H9 (cell line): ENCODE measurements around the gene NFIX. TPM values are rescaled to one million over a fixed set of nuclear protein-coding genes. Genes with fewer than 3 reads are reported as not detected.

Experiments
- DNase-seq: peaks from one replicate; pipeline ENCODE4 v3.0.0-alpha.2; 2017
- H2AFZ ChIP-seq: one replicate; pipeline ENCODE4 v1.6.1; 2013; ENCODE audit warnings: mild to moderate bottlenecking, low read length, control low read depth, moderate library complexity
- H2AK5ac ChIP-seq: 2 replicates; pipeline ENCODE4 v1.6.1; 2013; ENCODE audit warnings: low read length, control low read depth, mixed read lengths; ENCODE audit not compliant: insufficient read length
- H2BK120ac ChIP-seq: one replicate; pipeline ENCODE4 v1.6.1; 2013; ENCODE audit warnings: low read depth, mild to moderate bottlenecking, low read length, control low read depth, inconsistent platforms; ENCODE audit not compliant: poor library complexity, severe bottlenecking
- H2BK12ac ChIP-seq: 2 replicates; pipeline ENCODE4 v1.6.1; 2013; ENCODE audit warnings: low read length, control low read depth, mixed read lengths, low read depth; ENCODE audit not compliant: insufficient read length
- H2BK15ac ChIP-seq: 2 replicates; pipeline ENCODE4 v1.6.1; 2013; ENCODE audit warnings: low read depth, low read length, control low read depth
- H2BK20ac ChIP-seq: one replicate; pipeline ENCODE4 v1.6.1; 2013; ENCODE audit warnings: low read depth, mild to moderate bottlenecking, low read length, control low read depth, inconsistent platforms; ENCODE audit not compliant: poor library complexity, severe bottlenecking
- H2BK5ac ChIP-seq: 2 replicates; pipeline ENCODE4 v1.6.1; 2013; ENCODE audit warnings: low read length, control low read depth, mixed read lengths; ENCODE audit not compliant: insufficient read length
- H3K14ac ChIP-seq: 2 replicates; pipeline ENCODE4 v1.6.1; 2013; ENCODE audit warnings: low read length, control low read depth; ENCODE audit not compliant: insufficient read depth
- H3K18ac ChIP-seq: 2 replicates; pipeline ENCODE4 v1.6.1; 2013; ENCODE audit warnings: low read depth, mild to moderate bottlenecking, mixed read lengths, low read length, control low read depth; ENCODE audit not compliant: insufficient read length
- H3K23ac ChIP-seq: 2 replicates; pipeline ENCODE4 v1.6.1; 2013; ENCODE audit warnings: low read length, control low read depth, mixed read lengths, low read depth; ENCODE audit not compliant: insufficient read length
- H3K23me2 ChIP-seq: 2 replicates; pipeline ENCODE4 v1.6.1; 2013; ENCODE audit warnings: low read depth, mild to moderate bottlenecking, mixed read lengths, low read length, control low read depth; ENCODE audit not compliant: insufficient read length, poor library complexity, severe bottlenecking
- H3K27ac ChIP-seq: 2 replicates; pipeline ENCODE4 v1.5.1; 2013; ENCODE audit warnings: low read length, control low read depth, mixed read lengths, low read depth; ENCODE audit not compliant: insufficient read length
- H3K27me3 ChIP-seq: 2 replicates; pipeline ENCODE4 v1.6.1; 2013; ENCODE audit warnings: low read length, control low read depth, inconsistent platforms; ENCODE audit not compliant: insufficient read depth
- H3K4ac ChIP-seq: 2 replicates; pipeline ENCODE4 v1.6.1; 2013; ENCODE audit warnings: low read depth, mild to moderate bottlenecking, control low read depth, inconsistent platforms, low read length, moderate library complexity
- H3K4me1 ChIP-seq: 2 replicates; pipeline ENCODE4 v1.6.1; 2013; ENCODE audit warnings: low read length, control low read depth, inconsistent platforms; ENCODE audit not compliant: insufficient read depth
- H3K4me2 ChIP-seq: 2 replicates; pipeline ENCODE4 v1.6.1; 2013; ENCODE audit warnings: low read length, control low read depth, mixed read lengths; ENCODE audit not compliant: insufficient read length, insufficient read depth
- H3K56ac ChIP-seq: 2 replicates; pipeline ENCODE4 v1.6.1; 2013; ENCODE audit warnings: low read depth, mild to moderate bottlenecking, mixed read lengths, low read length, control low read depth; ENCODE audit not compliant: insufficient read length
- H3K79me1 ChIP-seq: 2 replicates; pipeline ENCODE4 v1.6.1; 2013; ENCODE audit warnings: low read depth, mild to moderate bottlenecking, moderate library complexity, low read length, control low read depth, inconsistent platforms; ENCODE audit not compliant: insufficient read depth, poor library complexity, severe bottlenecking
- H3K79me2 ChIP-seq: 2 replicates; pipeline ENCODE4 v1.6.1; 2013; ENCODE audit warnings: low read length, control low read depth, inconsistent platforms; ENCODE audit not compliant: insufficient read depth
- H3K9ac ChIP-seq: 2 replicates; pipeline ENCODE4 v1.6.1; 2013; ENCODE audit warnings: low read length, control low read depth, mixed read lengths; ENCODE audit not compliant: insufficient read length; ENCODE audit errors: extremely low read depth
- H3K9me3 ChIP-seq: one replicate; pipeline ENCODE4 v1.6.1; 2013; ENCODE audit warnings: low read depth, low read length, inconsistent platforms; ENCODE audit not compliant: control insufficient read depth
- H3T11ph ChIP-seq: one replicate; pipeline ENCODE4 v1.6.1; 2013; ENCODE audit warnings: mild to moderate bottlenecking, low read length, control low read depth, inconsistent platforms
- H4K20me1 ChIP-seq: one replicate; pipeline ENCODE4 v1.6.1; 2013; ENCODE audit not compliant: control insufficient read depth, insufficient read length, insufficient read depth
- H4K5ac ChIP-seq: 2 replicates; pipeline ENCODE4 v1.6.1; 2013; ENCODE audit warnings: low read depth, mild to moderate bottlenecking, mixed read lengths, low read length, control low read depth; ENCODE audit not compliant: insufficient read length
- H4K8ac ChIP-seq: replicated peaks from 2 replicates; pipeline ENCODE4 v1.6.1; 2013; ENCODE audit warnings: low read length, control low read depth, mixed read lengths, low read depth; ENCODE audit not compliant: insufficient read length
- H4K91ac ChIP-seq: 2 replicates; pipeline ENCODE4 v1.6.1; 2013; ENCODE audit warnings: low read depth, mild to moderate bottlenecking, moderate library complexity, mixed read lengths, low read length, control low read depth; ENCODE audit not compliant: insufficient read length
- H3K27ac Mint-ChIP-seq, 3 experiments: 2 replicates in 2 of 3; 3 replicates in 1 of 3; pipeline ENCODE4 v1.8.0; 2020 to 2021; ENCODE audit warnings: mixed read lengths in 3 of 3, mild to moderate bottlenecking in 1 of 3, moderate library complexity in 1 of 3
- H3K27me3 Mint-ChIP-seq: 2 replicates; pipeline ENCODE4 v1.8.0; 2021; ENCODE audit warnings: low read depth, mild to moderate bottlenecking, moderate library complexity, mixed read lengths
- H3K36me3 Mint-ChIP-seq, 3 experiments: 2 replicates in 2 of 3; 3 replicates in 1 of 3; pipeline ENCODE4 v1.8.0; 2020 to 2021; ENCODE audit warnings: low read depth in 3 of 3, mixed read lengths in 3 of 3; ENCODE audit not compliant: insufficient read depth in 1 of 3
- H3K4me1 Mint-ChIP-seq, 2 experiments: 2 replicates each; pipeline ENCODE4 v1.8.0; 2020; ENCODE audit warnings: mixed read lengths in 2 of 2
- H3K4me3 Mint-ChIP-seq, 2 experiments: 2 replicates in 1 of 2; 3 replicates in 1 of 2; pipeline ENCODE4 v1.8.0; 2020 to 2021; ENCODE audit warnings: mild to moderate bottlenecking in 2 of 2, mixed read lengths in 2 of 2, moderate library complexity in 1 of 2
- H3K9me3 Mint-ChIP-seq, 2 experiments: 2 replicates in 1 of 2; 3 replicates in 1 of 2; pipeline ENCODE4 v1.8.0; 2020; ENCODE audit warnings: mild to moderate bottlenecking in 2 of 2, mixed read lengths in 2 of 2, moderate library complexity in 1 of 2
- CTCF ChIP-seq: fragments of 200-600 bp; sonication (generic); conservative IDR thresholded peaks from 3 replicates; pipeline ENCODE4 v1.8.0; 2021; ENCODE audit warnings: antibody characterized with exemption, mild to moderate bottlenecking
- WGBS: extraction: QIAGEN DNeasy Blood & Tissue Kit; methylation state at CpG from one replicate; pipeline ENCODE4 v1.1.7; 2013; ENCODE audit warnings: missing lambda C conversion rate, low lambda C conversion rate, mixed read lengths; ENCODE audit not compliant: insufficient read length; ENCODE audit errors: extremely low coverage; 5-methylcytosine and 5-hydroxymethylcytosine counted together
- total RNA-seq: library from RNA; stranded (reverse); gene quantifications from 2 replicates; pipeline ENCODE4 v1.2.1, GENCODE V29; 2021

The NFIX gene
- total RNA-seq, 1 experiment from 2014 or later: 0.31 TPM

- peaks cover 9% of the 10 kb centered on the region for H3K27me3 Mint-ChIP-seq
- H3K4me1 Mint-ChIP-seq: peaks cover 14 to 18% of the 10 kb centered on the region in 2 experiments
- H3K27ac Mint-ChIP-seq: no peak overlapping the region
Measured at GRCh38 chr19:12959481-12959880, 35.8 kb upstream of the NFIX start.

More at GRCh38 chr19:12959481-12959880, 35.8 kb upstream of the NFIX start:
- H3K79me2 ChIP-seq: peaks cover 7% of the 10 kb centered on the region; the same call in 1 of the 2 replicates
- H3K23me2 ChIP-seq: peaks cover 3% of the 10 kb centered on the region
- no peaks in the 10 kb centered on the region; the same call in 1 of the 2 replicates for H3K4me1 ChIP-seq
- no peak overlapping the region for H3K56ac ChIP-seq
- no peak overlapping the region for H4K91ac ChIP-seq
- no peaks in the 10 kb centered on the region for H3K9me3 ChIP-seq
- H3K4me2 ChIP-seq: no peak overlapping the region
- H2AK5ac ChIP-seq: no peak overlapping the region
- peaks cover 3 to 4% of the 10 kb centered on the region in 2 experiments; a peak in 3 of 5 replicates for H3K9me3 Mint-ChIP-seq
- no peak for DNase-seq
- H4K20me1 ChIP-seq: no peaks in the 10 kb centered on the region
- no peak overlapping the region for H3K23ac ChIP-seq
- no peak overlapping the region for H3K14ac ChIP-seq
- peaks cover 11 to 15% (median 13%) of the 10 kb centered on the region in 3 experiments for H3K36me3 Mint-ChIP-seq
- H3K27ac ChIP-seq: no peak overlapping the region
- no CpG with 5 or more reads among the region's 6 CpGs for WGBS
- H4K5ac ChIP-seq: no peak overlapping the region
- H2BK5ac ChIP-seq: no peak overlapping the region
- H3K27me3 ChIP-seq: no peaks in the 10 kb centered on the region
- H3K4me3 Mint-ChIP-seq: no peak overlapping the region
- H2BK20ac ChIP-seq: no peak overlapping the region
- H3K4ac ChIP-seq: no peak overlapping the region
- no peak overlapping the region for H2BK12ac ChIP-seq
- H3K79me1 ChIP-seq: peaks cover 5% of the 10 kb centered on the region
- H2AFZ ChIP-seq: no peak overlapping the region
- no peak overlapping the region for H4K8ac ChIP-seq
- no peak overlapping the region for H2BK15ac ChIP-seq
- H2BK120ac ChIP-seq: no peak overlapping the region
- no peak overlapping the region for H3T11ph ChIP-seq
- no peak overlapping the region for H3K9ac ChIP-seq
- no peak for TF ChIP-seq CTCF
- H3K18ac ChIP-seq: no peak overlapping the region
